ENCODE results near the gene NEU2.

Gene NEU2
- total RNA-seq: 0 reads per million in 2 donors

DNA sequence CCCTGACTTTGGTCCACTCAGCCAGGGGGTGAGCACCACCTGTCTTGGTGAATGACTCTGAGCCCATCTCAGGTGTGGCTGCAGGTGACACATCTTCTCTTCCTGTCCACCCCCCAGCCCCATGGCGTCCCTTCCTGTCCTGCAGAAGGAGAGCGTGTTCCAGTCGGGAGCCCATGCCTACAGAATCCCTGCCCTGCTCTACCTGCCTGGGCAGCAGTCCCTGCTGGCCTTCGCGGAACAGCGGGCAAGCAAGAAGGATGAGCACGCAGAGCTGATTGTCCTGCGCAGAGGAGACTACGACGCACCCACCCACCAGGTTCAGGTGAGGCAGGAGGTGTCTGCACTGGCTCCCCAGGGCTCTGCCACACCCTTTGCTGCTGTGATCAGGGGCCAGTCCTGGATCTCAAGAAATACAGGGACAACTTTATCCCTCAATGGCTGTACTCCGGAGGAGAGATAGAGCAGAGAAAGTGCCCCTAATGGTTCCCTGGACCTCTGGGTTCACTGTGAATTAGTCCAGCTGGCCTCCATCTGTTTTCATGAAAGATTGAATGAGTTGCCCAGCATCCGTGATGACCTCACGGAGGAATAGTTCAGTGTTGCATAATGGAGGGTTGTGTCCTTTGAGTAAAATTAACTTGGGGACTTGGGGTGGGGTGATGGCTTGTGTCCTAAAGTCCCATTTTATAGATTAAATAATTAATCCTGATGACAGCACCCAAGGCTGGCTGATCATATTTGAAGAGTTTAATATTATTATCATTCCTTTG, at the start of gene NEU2:
NEU2 (plus strand) TSS at position 122 of the 770 bp plus-strand sequence; CDS start at position 122, 0 bp downstream.
- DNase-seq: no peak

DNA sequence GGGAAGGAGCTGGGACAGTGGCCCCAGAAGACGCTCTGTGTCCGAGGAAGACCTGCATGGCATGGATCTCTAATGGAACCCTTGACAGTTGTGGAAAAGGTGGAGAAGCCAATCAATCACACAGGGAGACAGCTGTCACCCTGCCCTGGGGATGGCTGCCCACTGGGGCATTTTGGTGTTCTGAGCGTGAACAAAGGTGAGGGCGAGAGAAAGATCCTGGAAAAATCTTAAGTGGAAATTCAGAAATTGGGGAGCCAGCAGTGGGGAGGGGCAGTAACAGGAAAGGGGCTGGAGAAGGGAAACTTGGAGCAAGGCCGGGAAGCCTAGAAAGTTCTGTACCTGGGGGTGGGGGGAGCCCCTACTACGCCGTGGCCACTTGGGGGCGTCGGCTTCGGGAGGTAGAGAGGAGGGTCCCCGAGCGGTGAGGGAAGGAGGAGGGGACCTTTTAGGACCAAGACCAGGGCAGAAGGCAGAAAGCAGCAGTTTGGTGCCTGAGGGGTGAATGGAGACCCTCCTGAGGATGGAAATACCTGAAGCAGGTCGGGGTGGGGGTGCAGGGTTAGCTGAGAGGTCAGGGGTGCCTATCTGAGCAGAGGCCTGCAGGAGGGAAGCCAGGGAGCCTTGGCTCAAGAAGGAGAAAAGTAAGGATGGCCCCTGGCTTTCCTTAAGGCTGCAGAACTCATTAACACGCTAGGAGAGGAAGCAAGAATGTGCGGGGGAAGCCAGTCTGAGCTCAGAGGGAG, 49.4 kb upstream of the NEU2 start:
- DNase-seq: no peak

DNA sequence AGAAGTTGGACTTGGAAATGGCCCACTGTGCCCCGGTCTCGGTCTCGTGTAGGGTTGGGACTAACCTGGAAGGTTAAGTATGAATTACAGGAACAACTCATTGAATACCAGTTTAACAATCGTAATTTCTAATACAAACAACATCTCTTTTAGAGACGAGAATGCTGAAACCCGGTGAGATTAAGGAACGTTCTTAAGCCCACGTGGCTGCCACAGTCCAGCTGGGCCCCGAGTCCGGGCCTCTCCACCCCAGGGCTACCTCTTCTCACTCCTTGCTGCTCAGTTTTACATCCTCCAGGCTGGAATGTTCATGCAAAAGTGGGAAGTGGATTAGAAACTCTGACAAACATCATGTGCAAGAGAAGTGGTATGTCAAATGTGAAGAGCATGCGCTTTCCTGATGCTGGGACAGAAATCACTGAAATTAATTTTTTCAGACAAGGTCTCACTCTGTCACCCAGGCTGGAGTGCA, 48.8 kb upstream of the NEU2 start:
- DNase-seq: no peak

DNA sequence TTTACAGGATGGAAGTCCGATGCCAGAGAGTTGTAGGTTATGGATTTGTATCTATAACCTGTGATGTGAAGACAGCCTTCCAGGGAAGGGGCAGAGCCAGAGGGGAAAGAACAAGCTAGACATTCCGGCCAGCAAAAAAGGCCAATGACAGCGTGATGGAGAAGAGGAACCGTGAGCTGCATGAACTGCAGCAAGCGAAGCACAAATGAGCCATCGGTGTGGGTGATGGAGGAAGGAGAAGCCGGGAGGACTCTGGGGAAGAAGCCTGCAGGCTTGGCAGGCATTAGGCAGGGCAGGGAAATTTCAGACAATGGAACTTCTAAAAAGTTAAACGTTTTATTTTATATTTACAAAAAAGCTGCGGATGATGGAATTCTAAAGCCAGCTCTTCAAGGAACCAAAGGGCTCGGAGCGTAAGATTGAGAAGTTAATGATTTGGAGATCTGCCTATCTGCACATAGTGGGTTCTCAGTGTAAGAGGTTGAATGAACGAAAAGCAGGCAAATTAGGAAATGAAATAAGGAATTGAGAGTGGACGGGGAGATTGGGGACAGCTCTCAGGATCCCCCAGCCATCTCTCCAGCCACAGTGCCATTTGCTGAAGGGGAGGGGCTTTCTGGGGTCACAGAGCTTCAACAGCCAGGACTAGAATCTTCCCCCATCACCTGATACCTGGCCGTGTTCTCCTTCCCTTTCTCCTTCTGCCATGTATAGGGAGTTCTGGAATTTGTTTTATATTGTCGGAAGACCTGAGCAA, 47.8 kb upstream of the NEU2 start:
- DNase-seq: no peak

- no peak for DNase-seq
Observed at GRCh38 chr2:232986155-232986554, 46.3 kb upstream of the NEU2 start.

DNA sequence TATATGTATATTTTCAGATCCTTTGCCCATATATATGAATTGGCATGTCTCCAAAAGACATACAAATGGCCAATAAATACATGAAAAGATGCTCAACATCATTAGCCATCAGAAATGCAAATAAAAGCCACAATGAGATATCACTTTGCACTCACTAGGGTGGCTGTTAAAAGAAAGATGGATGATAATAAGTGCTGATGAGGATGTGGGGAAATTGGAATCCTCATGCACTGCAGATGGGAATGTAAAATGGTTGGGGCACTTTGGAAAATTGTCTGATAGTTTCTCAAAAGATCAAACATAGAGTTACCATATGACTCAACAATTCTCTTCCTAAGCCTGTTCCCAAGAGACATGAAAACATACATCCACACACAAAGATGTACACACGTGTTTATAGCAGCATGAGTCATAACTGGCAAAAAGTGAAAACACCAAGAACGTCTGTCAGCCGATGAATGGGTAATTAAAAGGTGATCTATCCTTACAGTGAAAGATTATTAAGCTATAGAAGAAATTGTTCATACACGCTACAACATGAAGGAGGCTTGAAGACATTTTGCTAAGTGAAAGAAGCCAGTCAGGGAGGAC, 39.1 kb upstream of the NEU2 start:
- DNase-seq: no peak

- no peak for DNase-seq
Observed at GRCh38 chr2:232994446-232994845, 38.0 kb upstream of the NEU2 start.

- DNase-seq: no peak
Observed at GRCh38 chr2:232997749-232998665, 34.5 kb upstream of the NEU2 start.

- DNase-seq: no peak
Observed at GRCh38 chr2:232998666-232998985, 33.8 kb upstream of the NEU2 start.

DNA sequence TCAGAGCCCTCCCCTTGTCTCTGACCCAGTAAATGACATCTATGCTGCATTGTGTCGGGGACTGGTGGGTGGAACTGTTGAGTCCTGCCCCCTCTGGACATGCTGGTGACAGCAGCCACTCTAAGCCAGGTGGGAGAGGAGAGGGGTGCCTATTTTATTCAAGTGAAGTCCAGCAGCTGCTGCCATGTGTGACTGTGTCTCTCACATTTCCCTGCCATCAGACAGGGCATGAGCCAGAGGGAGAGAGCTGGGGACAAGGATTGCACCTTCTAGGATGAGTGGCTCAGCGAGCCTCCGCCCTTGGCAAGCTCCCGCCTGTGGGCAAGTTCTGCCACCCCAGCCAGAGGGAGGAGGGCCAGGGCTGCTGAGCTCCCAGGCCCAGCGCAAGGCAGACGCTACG, 33.1 kb upstream of the NEU2 start:
- no peak for DNase-seq

GRCh38 chr2:233000886-233001750, 31.4 kb upstream of the NEU2 start:
- no peak for DNase-seq

DNA sequence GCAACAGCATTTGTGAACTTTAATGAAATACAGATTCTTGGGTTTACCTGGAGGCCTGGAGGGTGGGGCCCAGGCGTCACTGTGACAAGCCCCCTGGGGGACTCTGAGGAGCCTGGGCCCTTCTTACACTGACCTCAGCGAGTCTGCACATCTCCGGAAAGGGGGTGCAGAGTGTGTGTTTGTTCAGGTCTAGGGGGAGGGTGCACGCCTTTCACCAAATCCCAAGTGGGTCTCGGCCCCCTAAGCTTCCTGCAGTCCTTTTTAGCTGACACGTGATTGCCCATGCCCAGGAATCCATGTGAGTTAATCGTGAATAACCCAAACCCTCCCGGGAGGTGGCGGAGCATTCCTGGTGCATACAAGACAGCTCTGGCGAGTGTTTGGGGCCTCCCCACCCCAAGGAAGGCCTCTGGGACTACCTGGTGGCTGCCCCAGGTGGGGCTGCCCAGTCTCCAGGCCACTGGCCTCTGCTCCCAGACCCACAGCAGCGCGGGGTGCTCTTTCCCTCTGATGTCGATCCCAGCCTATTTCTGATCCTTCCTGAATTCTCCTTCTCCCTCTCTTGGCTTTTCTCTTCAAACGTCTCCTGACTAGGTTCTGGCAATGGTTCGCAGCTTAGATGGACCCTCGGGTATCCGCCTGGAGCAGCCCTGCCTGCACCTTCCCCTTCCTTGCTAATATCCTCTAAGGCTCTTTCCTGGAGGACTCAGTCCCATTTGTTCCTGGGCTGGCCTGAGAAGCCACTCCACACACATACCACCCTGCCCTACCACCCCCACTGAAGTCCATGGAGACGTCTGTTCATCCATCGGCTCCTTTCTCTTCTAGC, 29.4 kb upstream of the NEU2 start:
- DNase-seq: no peak

DNA sequence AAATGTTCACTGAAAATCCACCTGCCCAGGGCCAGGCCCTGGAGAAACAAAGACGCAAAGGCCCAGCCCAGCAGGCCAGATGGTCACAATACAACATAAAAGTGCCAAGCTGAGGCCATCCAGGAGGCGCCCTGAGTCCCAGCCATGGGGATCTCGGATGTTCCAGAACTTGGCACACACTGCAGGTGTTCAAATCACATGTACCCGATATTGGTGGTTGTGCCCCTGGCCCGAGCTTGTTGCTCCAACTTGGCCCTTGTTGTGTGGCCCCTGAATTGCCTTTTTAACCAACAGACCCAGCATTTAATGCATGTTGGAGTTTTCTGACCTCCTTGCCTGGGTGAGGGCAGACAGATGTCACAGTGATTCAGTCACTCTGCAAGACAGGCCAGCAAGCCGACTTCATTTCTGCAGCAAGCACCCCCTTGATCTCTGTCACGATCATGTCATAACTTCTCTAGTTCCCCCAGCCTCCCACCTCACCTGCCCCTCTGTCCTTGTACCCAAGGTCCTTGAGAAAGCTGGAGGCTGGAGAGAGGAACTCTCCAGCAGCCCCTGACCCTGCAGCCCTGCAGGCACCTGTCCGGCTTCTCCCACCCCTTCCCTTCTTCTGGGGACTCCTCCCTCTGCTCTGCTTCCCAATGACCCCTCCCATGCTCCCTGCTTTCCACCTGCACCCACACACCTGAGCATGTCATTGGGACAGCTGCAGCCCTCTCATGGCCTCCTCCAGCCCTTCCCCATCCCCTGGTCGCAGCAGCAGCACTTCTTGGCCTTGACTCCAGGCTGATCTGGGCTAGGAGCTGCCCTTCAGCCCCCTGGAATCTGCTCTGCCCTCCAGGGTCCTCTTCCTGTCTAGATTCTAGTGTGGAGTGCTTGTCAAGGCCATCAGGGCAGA, 28.6 kb upstream of the NEU2 start:
- no peak for DNase-seq

GRCh38 chr2:233005096-233005495, 27.4 kb upstream of the NEU2 start:
- no peak for DNase-seq

GRCh38 chr2:233006648-233007047, 25.8 kb upstream of the NEU2 start:
- no peak for DNase-seq

DNA sequence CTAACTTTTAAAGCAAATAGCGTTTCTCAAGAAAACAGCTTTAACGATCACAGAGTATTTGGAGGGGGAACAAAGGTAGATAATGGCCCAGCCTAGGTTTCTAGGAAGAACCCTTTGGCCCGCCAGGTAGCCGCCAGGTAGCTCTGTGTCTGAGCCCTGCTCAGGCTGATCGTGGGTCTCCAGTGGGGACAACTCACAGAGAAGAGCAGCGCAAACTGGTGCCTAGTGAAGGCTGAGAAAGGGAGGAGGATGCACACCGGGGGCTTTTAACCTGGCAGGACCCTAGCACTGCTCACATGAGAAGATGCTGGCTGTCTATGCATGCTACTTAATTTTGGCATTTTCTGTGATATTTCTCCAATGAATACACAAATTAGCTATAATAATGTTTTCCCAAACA, 25.2 kb upstream of the NEU2 start:
- no peak for DNase-seq

DNA sequence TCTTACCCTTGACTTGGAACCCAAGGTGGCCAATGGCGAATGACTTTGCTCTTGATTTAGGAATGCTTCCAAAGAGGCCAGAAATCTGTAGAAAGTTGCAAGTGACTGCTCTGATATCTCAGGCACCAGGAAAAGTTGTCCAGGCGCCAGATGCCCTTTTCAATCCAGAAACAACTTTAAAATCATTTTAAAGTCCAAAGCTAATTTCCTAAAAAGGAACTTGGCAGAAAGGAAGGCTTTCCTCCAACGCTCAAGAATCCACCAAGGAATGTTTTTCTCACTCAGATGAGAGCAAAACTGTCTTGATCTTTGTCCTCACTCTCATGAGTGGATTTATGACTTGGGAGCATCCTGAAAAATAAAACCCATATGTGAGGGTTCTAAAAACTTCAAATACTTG, 24.7 kb upstream of the NEU2 start:
- DNase-seq: no peak

DNA sequence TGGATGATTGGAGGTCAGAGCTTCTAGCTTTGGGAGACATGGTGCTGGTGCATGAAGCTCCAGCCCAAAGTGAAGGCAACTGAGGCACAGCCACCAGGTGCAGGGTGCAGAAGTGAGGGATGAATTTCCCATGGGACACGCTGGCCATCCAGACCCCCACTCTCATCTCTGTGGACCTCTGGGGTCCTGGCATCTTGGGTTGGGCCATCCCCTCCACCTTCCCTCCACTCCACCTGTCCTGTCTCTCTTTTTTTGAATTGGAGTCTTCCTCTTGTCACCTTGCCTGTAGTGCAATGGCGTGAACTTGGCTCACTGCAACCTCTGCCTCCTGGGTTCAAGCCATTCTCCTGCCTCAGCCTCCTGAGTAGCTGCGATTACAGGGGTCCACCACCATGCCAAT, 22.8 kb upstream of the NEU2 start:
- no peak for DNase-seq

All from activated gamma-delta T cell (primary cell).